IMR-90 (cell line): ENCODE measurements around the gene DOCK1. TPM values are rescaled to one million over a fixed set of nuclear protein-coding genes. Genes with fewer than 3 reads are reported as not detected.

Experiments used
- ATAC-seq: fragments of 200-7000 bp; cut with Tn5 transposase; 2 replicates; pipeline ENCODE4 v1.9.1; 2020; ENCODE audit warnings: low read depth, mild to moderate bottlenecking, moderate library complexity
- BruUV-seq: library from RNA; stranded (reverse); fragments of 400-500 nt; replicated peaks from 2 replicates; lab custom pipeline; 2021; lab: Mats Ljungman, UMichigan
- CTCF ChIA-PET: fragments of 300-600 bp; formaldehyde crosslinking; extraction: SDS; loops from one replicate; lab custom pipeline; 2021; ENCODE audit warnings: antibody characterized with exemption; lab: Yijun Ruan, JAX
- POLR2A ChIA-PET: fragments of 300-600 bp; sonication (Branson Sonifier 250); formaldehyde crosslinking; loops from one replicate; lab custom pipeline; 2022; ENCODE audit warnings: antibody characterized with exemption; ENCODE audit not compliant: unreplicated experiment; lab: Charles Lee
- DNase-seq: peaks from one replicate; pipeline ENCODE4 v3.0.0; 2013
- H2AFZ ChIP-seq: replicated peaks from 2 replicates; pipeline ENCODE3; 2013; ENCODE audit warnings: low read length, mild to moderate bottlenecking; ENCODE audit not compliant: poor library complexity
- H2AK5ac ChIP-seq: 2 replicates; pipeline ENCODE4 v1.6.1; 2013; ENCODE audit warnings: low read depth, low read length, inconsistent platforms
- H2AK9ac ChIP-seq: replicated peaks from 2 replicates; pipeline ENCODE3; 2013; ENCODE audit warnings: mild to moderate bottlenecking, low read depth, low read length, moderate library complexity; ENCODE audit not compliant: poor library complexity
- H2BK120ac ChIP-seq: 2 replicates; pipeline ENCODE4 v1.6.1; 2013; ENCODE audit warnings: low read depth, low read length, inconsistent platforms
- H2BK15ac ChIP-seq: 3 replicates; pipeline ENCODE4 v1.6.1; 2013; ENCODE audit warnings: low read depth, low read length, inconsistent platforms
- H2BK20ac ChIP-seq: 2 replicates; pipeline ENCODE4 v1.6.1; 2013; ENCODE audit warnings: low read depth, mild to moderate bottlenecking, inconsistent platforms, low read length, moderate library complexity
- H2BK5ac ChIP-seq: 2 replicates; pipeline ENCODE4 v1.6.1; 2013; ENCODE audit warnings: mild to moderate bottlenecking, low read depth, low read length, inconsistent platforms; ENCODE audit not compliant: poor library complexity, severe bottlenecking
- H3K14ac ChIP-seq: replicated peaks from 2 replicates; pipeline ENCODE4 v1.6.1; 2013; ENCODE audit warnings: low read depth, low read length, inconsistent platforms
- H3K18ac ChIP-seq: 2 replicates; pipeline ENCODE4 v1.6.1; 2013; ENCODE audit warnings: low read depth, low read length, control low read depth
- H3K23ac ChIP-seq: 2 replicates; pipeline ENCODE4 v1.6.1; 2013; ENCODE audit warnings: low read depth, low read length, inconsistent platforms
- H3K27ac ChIP-seq: 2 replicates; pipeline ENCODE4 v1.5.1; 2013; ENCODE audit warnings: mild to moderate bottlenecking, control low read depth, low read length; ENCODE audit not compliant: insufficient read depth
- H3K27me3 ChIP-seq: 2 replicates; pipeline ENCODE4 v1.6.1; 2013; ENCODE audit warnings: low read length; ENCODE audit not compliant: control insufficient read depth, insufficient read depth
- H3K36me3 ChIP-seq: 2 replicates; pipeline ENCODE4 v1.6.1; 2013; ENCODE audit warnings: low read length, mixed read lengths; ENCODE audit not compliant: control insufficient read depth, insufficient read depth
- H3K4ac ChIP-seq: 2 replicates; pipeline ENCODE4 v1.6.1; 2013; ENCODE audit warnings: low read depth, low read length, inconsistent platforms
- H3K4me1 ChIP-seq: 2 replicates; pipeline ENCODE4 v1.6.1; 2013; ENCODE audit warnings: low read length, mixed read lengths; ENCODE audit not compliant: control insufficient read depth, insufficient read depth
- H3K4me2 ChIP-seq: 2 replicates; pipeline ENCODE4 v1.6.1; 2013; ENCODE audit warnings: low read depth, mild to moderate bottlenecking, control low read depth, low read length, moderate library complexity
- H3K4me3 ChIP-seq: 2 replicates; pipeline ENCODE4 v1.5.1; 2013; ENCODE audit warnings: low read depth, mild to moderate bottlenecking, control low read depth, low read length, moderate library complexity; ENCODE audit not compliant: insufficient read depth
- H3K56ac ChIP-seq: 2 replicates; pipeline ENCODE4 v1.6.1; 2013; ENCODE audit warnings: low read length, inconsistent platforms; ENCODE audit not compliant: insufficient read depth; ENCODE audit errors: extremely low read depth
- H3K79me1 ChIP-seq, 2 experiments: 2 replicates each; pipeline ENCODE4 v1.6.1; 2013; ENCODE audit warnings: low read length in 2 of 2, inconsistent platforms in 1 of 2, low read depth in 1 of 2
- H3K9ac ChIP-seq: 2 replicates; pipeline ENCODE4 v1.6.1; 2013; ENCODE audit warnings: low read depth, low read length, control low read depth
- H3K9me1 ChIP-seq: 2 replicates; pipeline ENCODE4 v1.6.1; 2013; ENCODE audit warnings: low read length, inconsistent platforms; ENCODE audit not compliant: insufficient read depth
- H3K9me3 ChIP-seq: 2 replicates; pipeline ENCODE4 v1.6.1; 2013; ENCODE audit warnings: low read length; ENCODE audit not compliant: control insufficient read depth, insufficient read depth
- H4K20me1 ChIP-seq: 2 replicates; pipeline ENCODE4 v1.6.1; 2013; ENCODE audit warnings: low read length, inconsistent platforms; ENCODE audit not compliant: insufficient read depth
- H4K5ac ChIP-seq: 2 replicates; pipeline ENCODE4 v1.6.1; 2013; ENCODE audit warnings: mild to moderate bottlenecking, low read depth, low read length, control low read depth
- H4K8ac ChIP-seq, 2 experiments: 2 replicates each; pipeline ENCODE4 v1.6.1; 2013; ENCODE audit warnings: low read depth in 2 of 2, low read length in 2 of 2, control low read depth in 1 of 2, inconsistent platforms in 1 of 2
- H4K91ac ChIP-seq: 2 replicates; pipeline ENCODE4 v1.6.1; 2013; ENCODE audit warnings: low read depth, low read length, inconsistent platforms; ENCODE audit not compliant: insufficient read depth
- CEBPB ChIP-seq: IDR thresholded peaks from 2 replicates; pipeline ENCODE4 v1.6.1; 2012; ENCODE audit warnings: low read depth, low read length, improper control_type of control experiment
- MXI1 ChIP-seq: IDR thresholded peaks from 2 replicates; pipeline ENCODE4 v1.6.1; 2012; ENCODE audit warnings: low read depth, mild to moderate bottlenecking, low read length, moderate library complexity, borderline replicate concordance
- SMC3 ChIP-seq: fragments of 150-350 bp; IDR thresholded peaks from 2 replicates; pipeline ENCODE4 v1.6.1; 2016; ENCODE audit warnings: low read depth, mild to moderate bottlenecking, antibody characterized with exemption, low read length, moderate library complexity
- WGBS, 2 experiments: methylation state at CpG; one replicate each; pipeline versions ENCODE4 v1.1.5 to v1.1.7; 2013; ENCODE audit warnings: missing lambda C conversion rate in 2 of 2; ENCODE audit not compliant: insufficient read length in 1 of 2; ENCODE audit errors: extremely low coverage in 2 of 2; 5-methylcytosine and 5-hydroxymethylcytosine counted together
- dilution Hi-C: fragments of 300-500 bp; cut with HindIII; formaldehyde crosslinking; loops from one replicate; pipeline ENCODE4 v1.14.3; 2018; ENCODE audit warnings: low sequenced_read_pairs; ENCODE audit not compliant: unreplicated experiment
- in situ Hi-C: fragments of 300-500 bp; cut with MboI; formaldehyde crosslinking; loops from 3 replicates; pipeline ENCODE4 v1.14.3; 2019; ENCODE audit warnings: low sequenced_read_pairs, inconsistent platforms, mixed read lengths
- intact Hi-C: fragments of 100-400 bp; cut with micrococcal nuclease; formaldehyde crosslinking; loops from 2 replicates; pipeline ENCODE4 v1.10.0; 2022
- polyA plus RNA-seq, 3 experiments: library from polyadenylated mRNA; depleted of rRNA; stranded (reverse); fragments of >200 nt; gene quantifications; 2 replicates each; pipeline ENCODE4 v1.2.3, GENCODE V29; 2012; ENCODE audit warnings: low replicate concordance in 1 of 3
- total RNA-seq: library from RNA; depleted of rRNA; stranded (reverse); fragments of >200 nt; gene quantifications from 2 replicates; pipeline ENCODE4 v1.2.3, GENCODE V29; 2012

DOCK1 gene
- total and polyA plus RNA-seq, 2 of the 4 experiments (the other 2 are of a cell fraction): 28.2 to 71.0 TPM

DNA sequence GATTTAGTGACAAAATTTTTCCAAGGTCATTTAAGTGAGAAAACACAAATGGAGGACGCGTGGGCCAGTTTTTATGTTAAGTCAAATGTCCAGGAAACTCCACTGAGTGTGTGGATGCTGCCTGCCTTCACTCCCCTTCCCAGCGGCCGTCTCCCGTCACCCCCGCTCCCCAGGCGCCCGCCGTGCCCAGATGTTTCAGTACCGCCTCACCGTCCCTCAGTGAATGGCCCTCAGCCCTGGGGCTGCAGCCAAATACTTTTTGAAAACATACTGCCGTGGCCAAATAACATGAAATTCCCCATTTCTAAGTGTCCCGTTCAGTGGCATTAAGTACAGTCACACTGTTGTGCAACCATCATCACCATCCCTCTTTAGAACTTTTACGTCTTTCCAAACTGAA lies 159.2 kb downstream of the DOCK1 start:
- Histone ChIP-seq H4K20me1 (no peaks in the 10 kb centered on the region), H4K91ac (no peak overlapping the region), H2AK9ac (no peak overlapping the region), H2BK15ac (no peak overlapping the region), H4K8ac (no peak overlapping the region), H3K9me3 (no peaks in the 10 kb centered on the region), H3K56ac (no peak overlapping the region), H4K5ac (no peak overlapping the region), H3K23ac (no peak overlapping the region), H3K4ac (no peak overlapping the region), H3K27me3 (no peaks in the 10 kb centered on the region), H3K4me2 (no peak overlapping the region), H3K14ac (no peak overlapping the region), H3K27ac (no peak overlapping the region), H3K4me3 (no peak overlapping the region), H3K4me1 (no peaks in the 10 kb centered on the region), H2AK5ac (no peak overlapping the region), H2BK120ac (no peak overlapping the region), H3K79me1 (peaks cover 4 to 6% of the 10 kb centered on the region in 2 experiments; a peak in 1 of 4 replicates), H3K36me3 (peaks cover 50% of the 10 kb centered on the region), H3K9me1 (peaks cover 3% of the 10 kb centered on the region; the same call in 1 of the 2 replicates), H2BK5ac (no peak overlapping the region), H2AFZ (no peak overlapping the region), H3K18ac (no peak overlapping the region), H2BK20ac (no peak overlapping the region), H3K9ac (no peak overlapping the region)
- BruUV-seq: no TSS peak
- DNase-seq: no peak
- in situ Hi-C loops: no loop called here
- ChIA-PET CTCF (no interaction called here), POLR2A (no interaction called here)
- dilution Hi-C loops: no loop called here
- no peak for TF ChIP-seq MXI1
- TF ChIP-seq CEBPB: peak; percentile 28; the same call in 1 of the 2 replicates
- no peak for TF ChIP-seq SMC3
- WGBS, 2 experiments: 92% methylated on average over 5 of the region's 14 CpGs; no CpG with 5 or more reads in 1 of the 2 experiments
- ATAC-seq: no peak
- intact Hi-C loops: no loop called here
